H1 (cell line): ENCODE data around the gene MGST3. TPM values are rescaled to one million over a fixed set of nuclear protein-coding genes. Genes with fewer than 3 reads are reported as not detected.

Experiments
- CTCF ChIA-PET: fragments of 300-600 bp; sonication (Branson Sonifier 250); formaldehyde crosslinking; loops from one replicate; lab custom pipeline; 2021; ENCODE audit not compliant: partially characterized antibody; lab: Charles Lee
- POLR2A ChIA-PET: fragments of 300-600 bp; sonication (Branson Sonifier 250); formaldehyde crosslinking; loops from one replicate; lab custom pipeline; 2021; ENCODE audit warnings: inconsistent platforms; ENCODE audit not compliant: partially characterized antibody; lab: Charles Lee
- DNase-seq, 2 experiments: peaks; one replicate each; pipeline versions ENCODE4 v3.0.0 to v3.0.0-alpha.2; 2010 to 2022; ENCODE audit warnings: low spot score in 2 of 2, low read depth in 1 of 2, mixed read lengths in 1 of 2
- FAIRE-seq: peaks from 2 replicates; lab custom pipeline; 2011; peaks lifted over from hg19 to GRCh38; lab: Jason Lieb, UNC
- H2AFZ ChIP-seq: 2 replicates; pipeline ENCODE4 v1.8.1; 2012; ENCODE audit warnings: low read length, inconsistent platforms
- H2AK5ac ChIP-seq: 2 replicates; pipeline ENCODE4 v1.6.1; 2013; ENCODE audit warnings: low read depth, low read length
- H2BK120ac ChIP-seq: replicated peaks from 2 replicates; pipeline ENCODE3; 2013; ENCODE audit warnings: low read depth, low read length, inconsistent platforms
- H2BK12ac ChIP-seq: 2 replicates; pipeline ENCODE4 v1.6.1; 2013; ENCODE audit warnings: low read depth, low read length
- H2BK15ac ChIP-seq: 2 replicates; pipeline ENCODE4 v1.6.1; 2013; ENCODE audit warnings: low read length
- H2BK20ac ChIP-seq: 2 replicates; pipeline ENCODE4 v1.6.1; 2013; ENCODE audit warnings: low read length
- H2BK5ac ChIP-seq: 2 replicates; pipeline ENCODE4 v1.6.1; 2013; ENCODE audit warnings: low read depth, low read length
- H3K14ac ChIP-seq: 2 replicates; pipeline ENCODE4 v1.6.1; 2013; ENCODE audit warnings: inconsistent platforms; ENCODE audit not compliant: insufficient read length
- H3K18ac ChIP-seq: 2 replicates; pipeline ENCODE4 v1.6.1; 2013; ENCODE audit warnings: low read length; ENCODE audit errors: extremely low read depth
- H3K23ac ChIP-seq: 2 replicates; pipeline ENCODE4 v1.6.1; 2013; ENCODE audit warnings: inconsistent platforms; ENCODE audit not compliant: insufficient read length
- H3K23me2 ChIP-seq: 2 replicates; pipeline ENCODE4 v1.6.1; 2013; ENCODE audit warnings: low read depth, low read length
- H3K27ac ChIP-seq: 2 replicates; pipeline ENCODE4 v1.6.1; 2011; ENCODE audit warnings: low read depth, low read length, inconsistent platforms
- H3K27me3 ChIP-seq, 4 experiments: replicated peaks in 1 of 4; 1 replicate in 1 of 4; 2 replicates in 3 of 4; pipeline versions ENCODE4 v1.6.1 to v1.8.1; 2011 to 2013; ENCODE audit warnings: low read length in 3 of 4, mild to moderate bottlenecking in 3 of 4, inconsistent platforms in 2 of 4, mixed read lengths in 2 of 4, moderate library complexity in 1 of 4; ENCODE audit not compliant: control insufficient read depth in 3 of 4, insufficient read depth in 3 of 4; ENCODE audit errors: extremely low read depth in 1 of 4
- H3K36me3 ChIP-seq, 4 experiments: 2 replicates each; pipeline versions ENCODE4 v1.6.1 to v1.8.1; 2011 to 2013; ENCODE audit warnings: mild to moderate bottlenecking in 4 of 4, low read length in 3 of 4, moderate library complexity in 2 of 4, control low read depth in 1 of 4, inconsistent platforms in 1 of 4; ENCODE audit not compliant: insufficient read depth in 4 of 4, control insufficient read depth in 2 of 4
- H3K4ac ChIP-seq: replicated peaks from 2 replicates; pipeline ENCODE3; 2013; ENCODE audit warnings: low read length, low read depth, mixed read lengths, inconsistent platforms; ENCODE audit not compliant: insufficient read length
- H3K4me1 ChIP-seq, 4 experiments: replicated peaks in 1 of 4; 1 replicate in 1 of 4; 2 replicates in 3 of 4; pipeline versions ENCODE4 v1.6.1 to v1.8.1; 2011 to 2013; ENCODE audit warnings: low read length in 3 of 4, inconsistent platforms in 2 of 4, mixed read lengths in 1 of 4; ENCODE audit not compliant: insufficient read depth in 4 of 4, control insufficient read depth in 3 of 4
- H3K4me2 ChIP-seq, 2 experiments: 2 replicates each; pipeline versions ENCODE4 v1.6.1 to v1.8.1; 2011 to 2013; ENCODE audit warnings: low read depth in 2 of 2, low read length in 2 of 2, control low read depth in 1 of 2, inconsistent platforms in 1 of 2, mild to moderate bottlenecking in 1 of 2; ENCODE audit not compliant: insufficient read depth in 1 of 2
- H3K4me3 ChIP-seq, 4 experiments: fragments of 200-600, 300-600 bp in 1 of 4; sonication (generic), shearing (Covaris generic), sonication (Bioruptor Twin) in 1 of 4; 2 replicates each; pipeline versions ENCODE4 v1.5.1 to v1.8.1; 2011 to 2016; ENCODE audit warnings: low read length in 4 of 4, low read depth in 3 of 4, control low read depth in 2 of 4, inconsistent platforms in 2 of 4, mild to moderate bottlenecking in 2 of 4, mixed read lengths in 1 of 4, moderate library complexity in 1 of 4; ENCODE audit not compliant: insufficient read depth in 2 of 4; ENCODE audit errors: extremely low read depth in 1 of 4
- H3K56ac ChIP-seq: replicated peaks from 2 replicates; pipeline ENCODE3; 2013; ENCODE audit warnings: low read depth, mild to moderate bottlenecking, mixed read lengths, low read length, inconsistent platforms; ENCODE audit not compliant: insufficient read length
- H3K79me1 ChIP-seq: 2 replicates; pipeline ENCODE4 v1.6.1; 2013; ENCODE audit warnings: low read depth, low read length, control low read depth
- H3K79me2 ChIP-seq, 2 experiments: 2 replicates each; pipeline versions ENCODE4 v1.6.1 to v1.8.1; 2012 to 2013; ENCODE audit warnings: low read length in 2 of 2, mild to moderate bottlenecking in 2 of 2, inconsistent platforms in 1 of 2; ENCODE audit not compliant: insufficient read depth in 2 of 2, control insufficient read depth in 1 of 2
- H3K9ac ChIP-seq, 4 experiments: replicated peaks in 1 of 4; 1 replicate in 1 of 4; 2 replicates in 3 of 4; pipeline versions ENCODE4 v1.6.1 to v1.8.1; 2011 to 2013; ENCODE audit warnings: low read depth in 3 of 4, low read length in 3 of 4, control low read depth in 2 of 4, mild to moderate bottlenecking in 2 of 4, moderate library complexity in 2 of 4, inconsistent platforms in 1 of 4; ENCODE audit errors: extremely low read depth in 1 of 4
- H3K9me3 ChIP-seq, 2 experiments: 2 replicates each; pipeline versions ENCODE4 v1.6.1 to v1.8.1; 2012 to 2013; ENCODE audit warnings: mild to moderate bottlenecking in 2 of 2, moderate library complexity in 2 of 2, control low read depth in 1 of 2, inconsistent platforms in 1 of 2, low read depth in 1 of 2, low read length in 1 of 2, mixed read lengths in 1 of 2; ENCODE audit not compliant: insufficient read depth in 2 of 2
- H4K20me1 ChIP-seq, 2 experiments: replicated peaks in 1 of 2; 2 replicates each; pipeline versions ENCODE3 to v1.8.1; 2011 to 2013; ENCODE audit warnings: inconsistent platforms in 2 of 2, low read length in 2 of 2, mild to moderate bottlenecking in 1 of 2; ENCODE audit not compliant: insufficient read depth in 2 of 2, control insufficient read depth in 1 of 2
- H4K5ac ChIP-seq: 2 replicates; pipeline ENCODE4 v1.6.1; 2013; ENCODE audit warnings: low read length, low read depth, mixed read lengths, inconsistent platforms; ENCODE audit not compliant: insufficient read length
- H4K8ac ChIP-seq: 2 replicates; pipeline ENCODE4 v1.8.0; 2013; ENCODE audit warnings: mild to moderate bottlenecking, moderate library complexity, low read length, inconsistent platforms; ENCODE audit not compliant: insufficient read depth; ENCODE audit errors: extremely low read depth
- H4K91ac ChIP-seq: replicated peaks from 2 replicates; pipeline ENCODE3; 2013; ENCODE audit warnings: low read length, mixed read lengths, inconsistent platforms; ENCODE audit not compliant: insufficient read length
- RFX5 ChIP-seq: IDR thresholded peaks from 2 replicates; pipeline ENCODE4 v1.6.1; 2011; ENCODE audit warnings: low read depth, low read length, improper control_type of control experiment, borderline replicate concordance
- SIX5 ChIP-seq: IDR thresholded peaks from 2 replicates; pipeline ENCODE4 v1.6.1; 2011; ENCODE audit warnings: mild to moderate bottlenecking, low read depth, low read length
- WGBS, 2 experiments: shearing (Covaris generic) in 1 of 2; methylation state at CpG; one replicate each; pipeline versions ENCODE4 v1.1.6 to v1.1.7; 2013 to 2015; ENCODE audit warnings: low lambda C conversion rate in 2 of 2, mixed read lengths in 2 of 2, inconsistent platforms in 1 of 2, low coverage in 1 of 2, missing lambda C conversion rate in 1 of 2; ENCODE audit not compliant: insufficient replicate concordance in 2 of 2, insufficient coverage in 1 of 2, insufficient read length in 1 of 2; ENCODE audit errors: extremely low coverage in 1 of 2, missing lambda C conversion rate in 1 of 2; 5-methylcytosine and 5-hydroxymethylcytosine counted together
- polyA plus RNA-seq, 7 experiments: library from polyadenylated mRNA; depleted of rRNA in 3 of 7; stranded (reverse) in 5 of 7; unstranded in 2 of 7; fragments of >200 nt in 5 of 7; fragments of 200-250 nt in 2 of 7; gene quantifications; 1 replicate in 5 of 7; 2 replicates in 1 of 7; 4 replicates in 1 of 7; pipeline versions ENCODE4 v1.2.1 to v1.2.3, GENCODE V29; 2011 to 2013; ENCODE audit warnings: missing spikeins in 2 of 7, mixed read lengths in 2 of 7
- total RNA-seq: library from RNA; stranded (reverse); fragmentation: NEBNext Ultra II Directional; extraction: Animal tissue kit (Norgen Biotek cat#: 25700); gene quantifications from 2 replicates; pipeline ENCODE4 v1.2.1, GENCODE V29; 2021

Gene MGST3
- total and polyA plus RNA-seq, 2 of the 8 experiments (the other 6 are each of a cell fraction or from before 2014, with no cell fraction given) = 124 to 257 TPM

DNA sequence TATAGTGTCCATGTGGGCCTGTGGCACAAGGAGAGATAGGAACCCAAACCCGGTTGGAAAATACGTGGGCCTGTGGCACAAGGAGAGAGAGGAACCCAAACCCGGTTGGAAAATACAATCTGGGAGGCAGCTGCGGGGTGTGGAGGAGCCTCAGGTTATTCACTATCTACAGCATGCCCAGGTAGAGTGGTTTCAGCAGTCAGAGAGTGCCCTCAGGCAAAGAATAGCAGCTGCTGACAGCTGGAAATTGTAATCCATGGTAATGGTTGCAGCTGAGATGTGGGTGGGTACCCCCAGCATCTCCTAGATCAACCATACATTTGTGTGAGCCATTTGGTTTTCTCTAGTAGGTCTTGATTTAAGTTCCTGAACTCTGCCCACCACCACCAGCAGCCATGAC lies 25.8 kb upstream of the MGST3 start:
- Histone ChIP-seq H2BK20ac (no peak overlapping the region), H3K9ac (no peak overlapping the region), H3K4ac (no peak overlapping the region), H3K23me2 (no peaks in the 10 kb centered on the region), H3K18ac (no peak overlapping the region), H3K4me3 (no peak overlapping the region), H4K91ac (no peak overlapping the region), H2BK5ac (no peak overlapping the region), H4K20me1 (no peaks in the 10 kb centered on the region), H2AFZ (no peak overlapping the region), H3K79me2 (no peaks in the 10 kb centered on the region), H2BK120ac (no peak overlapping the region), H3K14ac (no peak overlapping the region), H3K9me3 (no peaks in the 10 kb centered on the region), H3K27ac (no peak overlapping the region), H3K36me3 (no peaks in the 10 kb centered on the region), H4K8ac (no peak overlapping the region), H3K4me2 (no peak overlapping the region), H3K79me1 (no peaks in the 10 kb centered on the region), H3K4me1 (0 out of 7 replicates have a peak, but pooled peaks cover 0 to 2% (median 0%) of the 10 kb centered on the region in 4 experiments), H2BK12ac (no peak overlapping the region), H3K56ac (no peak overlapping the region), H4K5ac (no peak overlapping the region), H2BK15ac (no peak overlapping the region), H3K27me3 (no peaks in the 10 kb centered on the region), H2AK5ac (no peak overlapping the region), H3K23ac (no peak overlapping the region)
- ChIA-PET CTCF (interaction anchor here (0.6 to 1.1 kb wide), 2 partner anchors 8 to 21 kb away, joined by 3 read pairs; no protein-coding TSS in a partner anchor), POLR2A (interaction anchor here (0.6 kb wide), 1 partner anchor 160 kb away, joined by 3 read pairs; no protein-coding TSS in a partner anchor)
- no peak for FAIRE-seq
- no peak for DNase-seq
- 84% methylated on average over 4 of the region's 4 CpGs; no CpG with 5 or more reads in 1 of the 2 experiments for WGBS, 2 experiments
- TF ChIP-seq RFX5 (no peak), SIX5 (no peak)
